Mesenchymal stem cell (in vitro differentiated cells and primary cell): Measurements from ENCODE around the gene C13orf46.
A peak's percentile ranks its signal among the peaks of the same experiment; 100 is the strongest.
"Not testable (repeated sequence)": the region's sequence is repeated elsewhere in the genome, so short reads cannot be mapped to it uniquely, and the experiment has no call there.

Experiments
- DNase-seq: peaks from one replicate; pipeline ENCODE4 v3.0.0-alpha.2; 2013
- H2AFZ ChIP-seq: one replicate; pipeline ENCODE4 v1.6.1; 2013; ENCODE audit warnings: low read depth, mild to moderate bottlenecking, control low read depth, inconsistent platforms, low read length, moderate library complexity
- H2AK5ac ChIP-seq: 2 replicates; pipeline ENCODE4 v1.6.1; 2013; ENCODE audit warnings: low read length, moderate library complexity, mild to moderate bottlenecking, inconsistent platforms; ENCODE audit not compliant: severe bottlenecking
- H2BK120ac ChIP-seq: one replicate; pipeline ENCODE4 v1.6.1; 2013; ENCODE audit warnings: low read depth, mild to moderate bottlenecking, inconsistent platforms, low read length, moderate library complexity
- H2BK12ac ChIP-seq, 2 experiments: one replicate each; pipeline ENCODE4 v1.6.1; 2013; ENCODE audit warnings: inconsistent platforms in 2 of 2, low read length in 2 of 2, mild to moderate bottlenecking in 2 of 2, moderate library complexity in 2 of 2, control low read depth in 1 of 2
- H2BK15ac ChIP-seq: one replicate; pipeline ENCODE4 v1.6.1; 2013; ENCODE audit warnings: mild to moderate bottlenecking, low read depth, inconsistent platforms; ENCODE audit not compliant: poor library complexity, severe bottlenecking
- H2BK5ac ChIP-seq: 2 replicates; pipeline ENCODE4 v1.6.1; 2013; ENCODE audit warnings: low read depth, mild to moderate bottlenecking, low read length, control low read depth, inconsistent platforms; ENCODE audit not compliant: poor library complexity, severe bottlenecking
- H3K14ac ChIP-seq, 2 experiments: one replicate each; pipeline ENCODE4 v1.6.1; 2013; ENCODE audit warnings: inconsistent platforms in 2 of 2, low read length in 2 of 2, control low read depth in 1 of 2, mild to moderate bottlenecking in 1 of 2, moderate library complexity in 1 of 2
- H3K18ac ChIP-seq, 2 experiments: one replicate each; pipeline ENCODE4 v1.6.1; 2013; ENCODE audit warnings: inconsistent platforms in 2 of 2, low read length in 2 of 2, control low read depth in 1 of 2, low read depth in 1 of 2, mild to moderate bottlenecking in 1 of 2
- H3K23ac ChIP-seq, 2 experiments: one replicate each; pipeline ENCODE4 v1.6.1; 2013; ENCODE audit warnings: inconsistent platforms in 2 of 2, low read length in 2 of 2, mild to moderate bottlenecking in 2 of 2, moderate library complexity in 2 of 2, control low read depth in 1 of 2
- H3K27ac ChIP-seq: 2 replicates; pipeline ENCODE4 v1.5.1; 2013; ENCODE audit warnings: mild to moderate bottlenecking, moderate library complexity, low read length, control low read depth, inconsistent platforms; ENCODE audit not compliant: poor library complexity, severe bottlenecking
- H3K27me3 ChIP-seq, 2 experiments: 2 replicates each; pipeline versions ENCODE4 v1.6.1 to v1.7.0; 2013; ENCODE audit warnings: low read length in 2 of 2, mild to moderate bottlenecking in 2 of 2, moderate library complexity in 2 of 2, control low read depth in 1 of 2, inconsistent platforms in 1 of 2; ENCODE audit not compliant: control insufficient read depth in 1 of 2, insufficient read depth in 1 of 2
- H3K36me3 ChIP-seq, 2 experiments: 2 replicates each; pipeline versions ENCODE4 v1.6.1 to v1.7.0; 2013; ENCODE audit warnings: low read length in 2 of 2, control low read depth in 1 of 2, inconsistent platforms in 1 of 2, low read depth in 1 of 2, mild to moderate bottlenecking in 1 of 2; ENCODE audit not compliant: insufficient read depth in 2 of 2, control insufficient read depth in 1 of 2
- H3K4ac ChIP-seq, 2 experiments: one replicate each; pipeline ENCODE4 v1.6.1; 2013; ENCODE audit warnings: inconsistent platforms in 2 of 2, low read length in 2 of 2, mild to moderate bottlenecking in 2 of 2, moderate library complexity in 2 of 2, control low read depth in 1 of 2, low read depth in 1 of 2
- H3K4me1 ChIP-seq: 2 replicates; pipeline ENCODE4 v1.6.1; 2013; ENCODE audit warnings: low read depth, low read length, control low read depth; ENCODE audit not compliant: control insufficient read depth, insufficient read depth
- H3K4me2 ChIP-seq: 2 replicates; pipeline ENCODE4 v1.6.1; 2013; ENCODE audit warnings: low read length, mild to moderate bottlenecking, inconsistent platforms; ENCODE audit not compliant: poor library complexity, severe bottlenecking
- H3K4me3 ChIP-seq, 2 experiments: 2 replicates each; pipeline versions ENCODE4 v1.5.1 to v1.7.0; 2013; ENCODE audit warnings: low read length in 2 of 2, mild to moderate bottlenecking in 2 of 2, control low read depth in 1 of 2, low read depth in 1 of 2; ENCODE audit not compliant: insufficient read depth in 1 of 2
- H3K79me1 ChIP-seq: replicated peaks from 2 replicates; pipeline ENCODE4 v1.6.1; 2013; ENCODE audit warnings: mild to moderate bottlenecking, control low read depth, low read length, inconsistent platforms; ENCODE audit not compliant: poor library complexity, severe bottlenecking
- H3K9ac ChIP-seq: 2 replicates; pipeline ENCODE4 v1.7.0; 2013; ENCODE audit warnings: mild to moderate bottlenecking, low read length, moderate library complexity
- H3K9me3 ChIP-seq: 2 replicates; pipeline ENCODE4 v1.7.0; 2013; ENCODE audit warnings: mild to moderate bottlenecking, low read length; ENCODE audit not compliant: control insufficient read depth
- H4K8ac ChIP-seq: one replicate; pipeline ENCODE4 v1.6.1; 2013; ENCODE audit warnings: inconsistent platforms, mild to moderate bottlenecking, low read length, moderate library complexity
- H4K91ac ChIP-seq: one replicate; pipeline ENCODE4 v1.6.1; 2013; ENCODE audit warnings: mild to moderate bottlenecking, low read length, inconsistent platforms
- WGBS: methylation state at CpG from one replicate; pipeline ENCODE4 v1.1.7; 2013; ENCODE audit warnings: mixed read lengths; 5-methylcytosine and 5-hydroxymethylcytosine counted together

The C13orf46 gene

GRCh38 chr13:113913408-113913807 lies 60.5 kb downstream of the C13orf46 start:
- H3K79me1 ChIP-seq, H3K23ac ChIP-seq, H2BK15ac ChIP-seq, DNase-seq, H3K27ac ChIP-seq, H3K4me1 ChIP-seq, H4K8ac ChIP-seq, H3K14ac ChIP-seq, H2AFZ ChIP-seq, H3K18ac ChIP-seq, H3K9ac ChIP-seq, H3K36me3 ChIP-seq, H3K4me2 ChIP-seq, H2BK5ac ChIP-seq, H2BK12ac ChIP-seq, H3K4me3 ChIP-seq, H2BK120ac ChIP-seq, H2AK5ac ChIP-seq, H3K4ac ChIP-seq, H3K27me3 ChIP-seq, H4K91ac ChIP-seq: not testable (repeated sequence)
- WGBS, result 58% methylated on average over 8 of the region's 8 CpGs
- H3K9me3 ChIP-seq, result peaks cover 33% of the 10 kb centered on the region

GRCh38 chr13:113912596-113912995 lies 61.3 kb downstream of the C13orf46 start:
- Histone ChIP-seq H2BK5ac (no peak overlapping the region), H3K27me3 (peaks cover 0 to 4% of the 10 kb centered on the region in 2 experiments), H3K4me3 (no peak overlapping the region), H2AK5ac (no peak overlapping the region), H3K79me1 (no peaks in the 10 kb centered on the region), H3K27ac (no peak overlapping the region), H2AFZ (no peak overlapping the region), H3K4me2 (no peak overlapping the region), H2BK120ac (no peak overlapping the region), H3K9me3 (peaks cover 33% of the 10 kb centered on the region), H2BK12ac (no peak overlapping the region), H3K4me1 (peaks cover 9% of the 10 kb centered on the region), H3K23ac (no peak overlapping the region), H4K8ac (no peak overlapping the region), H4K91ac (no peak overlapping the region), H3K36me3 (peaks cover 0 to 8% of the 10 kb centered on the region in 2 experiments), H3K18ac (no peak overlapping the region), H3K4ac (no peak overlapping the region), H3K9ac (no peak overlapping the region), H2BK15ac (no peak overlapping the region), H3K14ac (no peak overlapping the region)
- WGBS, result 84% methylated on average over 2 of the region's 3 CpGs
- no peak for DNase-seq

DNA sequence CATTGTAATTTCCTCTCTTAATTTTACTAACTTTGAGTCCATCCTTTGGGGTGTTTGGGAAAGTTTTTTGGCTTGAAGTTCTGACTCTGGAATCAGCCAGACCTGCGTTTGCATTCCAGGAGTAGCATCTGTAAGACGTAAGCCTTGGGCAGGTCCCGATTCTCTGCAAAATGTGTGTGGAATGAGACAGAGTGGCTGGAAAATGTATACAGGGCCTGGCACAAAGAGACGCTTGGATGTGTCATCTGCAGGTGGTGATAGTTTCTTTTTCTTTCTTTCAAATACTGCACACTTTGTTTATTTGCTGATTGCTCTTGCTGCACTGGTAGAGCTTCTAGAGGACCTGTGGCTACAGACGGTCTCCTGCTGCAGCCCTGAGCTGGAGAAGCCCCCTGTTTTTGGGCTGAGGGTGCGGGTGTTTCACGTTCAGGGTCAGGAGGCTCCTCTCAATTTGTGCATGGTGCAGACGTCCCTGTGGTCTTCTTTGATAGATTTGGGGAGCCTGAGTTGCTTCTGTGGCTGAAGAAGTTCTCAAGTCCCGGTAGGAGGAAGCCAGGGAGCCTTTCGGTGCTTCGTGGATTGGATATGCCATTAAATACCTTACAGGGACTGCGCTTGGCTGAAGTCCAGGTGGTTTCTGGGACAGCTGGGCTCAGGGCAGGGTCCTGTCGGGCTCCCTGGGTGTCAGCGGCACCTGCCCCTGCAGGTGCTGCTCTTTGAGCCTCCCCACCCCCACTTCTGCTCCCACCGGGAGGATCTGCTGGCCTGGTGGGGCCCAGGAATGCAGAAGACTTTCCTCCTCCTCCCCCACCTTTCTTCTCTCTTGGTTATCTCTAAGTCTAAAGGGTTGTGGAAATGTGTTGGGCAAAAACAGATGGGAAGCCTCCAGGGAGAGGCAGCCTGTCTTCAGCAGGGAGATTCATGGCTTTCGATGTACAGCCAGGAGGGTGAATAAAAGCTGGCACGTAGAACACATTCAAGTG lies 66.0 kb downstream of the C13orf46 start:
- H3K14ac ChIP-seq, result no peak overlapping the region
- H3K36me3 ChIP-seq, result no peaks in the 10 kb centered on the region
- peak overlapping the region; percentile 94 for H3K27ac ChIP-seq
- H3K9me3 ChIP-seq, result peaks cover 9% of the 10 kb centered on the region
- peak overlapping the region; percentile 93 for H2BK15ac ChIP-seq
- H3K4me2 ChIP-seq, result peak overlapping the region; percentile 17
- H4K8ac ChIP-seq, result peak overlapping the region; percentile 87
- H3K18ac ChIP-seq, result peak overlapping the region in 1 of 2 experiments; percentile 84
- H3K27me3 ChIP-seq, result no peaks in the 10 kb centered on the region
- peak overlapping the region; percentile 93 for H2BK5ac ChIP-seq
- peak overlapping the region; percentile 6 for H3K9ac ChIP-seq
- peaks cover 11% of the 10 kb centered on the region for H3K4me1 ChIP-seq
- peak overlapping the region; percentile 93 for H2AK5ac ChIP-seq
- peak; percentile 64 for DNase-seq
- peak overlapping the region in 1 of 2 experiments; percentile 56 for H3K4me3 ChIP-seq
- H3K79me1 ChIP-seq, result no peaks in the 10 kb centered on the region
- H3K23ac ChIP-seq, result no peak overlapping the region
- WGBS, result 33% methylated on average over 14 of the region's 17 CpGs
- H4K91ac ChIP-seq, result peak overlapping the region; percentile 92
- peak overlapping the region in 1 of 2 experiments; percentile 13 for H3K4ac ChIP-seq
- H2AFZ ChIP-seq, result no peak overlapping the region
- H2BK120ac ChIP-seq, result peak overlapping the region; percentile 3
- H2BK12ac ChIP-seq, result peak overlapping the region; percentile 18 to 54

DNA sequence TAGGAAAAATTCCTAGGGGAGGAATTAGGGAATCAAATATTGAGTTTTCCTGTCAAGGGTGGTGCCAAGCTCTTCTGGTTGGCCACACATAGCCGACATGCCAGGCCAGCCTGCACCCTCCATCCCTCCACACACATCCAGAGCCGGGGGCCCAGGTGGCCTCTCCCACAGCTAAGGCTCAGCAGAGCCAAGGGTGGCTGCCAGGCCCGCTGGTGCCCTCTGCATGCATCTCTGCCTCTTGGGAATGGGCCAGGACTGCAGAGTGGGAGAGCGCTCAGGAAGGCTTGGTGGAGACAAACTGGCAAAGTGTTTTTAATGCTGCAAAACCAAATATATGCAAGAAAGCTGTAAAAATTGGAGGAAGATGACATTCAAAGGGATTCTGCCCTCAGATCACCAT lies 67.3 kb downstream of the C13orf46 start:
- H2BK15ac ChIP-seq, result no peak overlapping the region
- no peaks in the 10 kb centered on the region for H3K27me3 ChIP-seq
- peak overlapping the region; percentile 10 for H2AK5ac ChIP-seq
- H3K4me3 ChIP-seq, result no peak overlapping the region
- H3K36me3 ChIP-seq, result no peaks in the 10 kb centered on the region
- H2AFZ ChIP-seq, result no peak overlapping the region
- peak overlapping the region in 1 of 2 experiments; percentile 97 for H2BK12ac ChIP-seq
- H3K4ac ChIP-seq, result no peak overlapping the region
- no peak overlapping the region for H2BK120ac ChIP-seq
- peaks cover 7% of the 10 kb centered on the region for H3K9me3 ChIP-seq
- H3K79me1 ChIP-seq, result no peaks in the 10 kb centered on the region
- peak overlapping the region in 1 of 2 experiments; percentile 35 for H3K14ac ChIP-seq
- peak overlapping the region in 1 of 2 experiments; percentile 94 for H3K23ac ChIP-seq
- H3K9ac ChIP-seq, result no peak overlapping the region
- no peak overlapping the region for H4K8ac ChIP-seq
- peak overlapping the region in 1 of 2 experiments; percentile 61 for H3K18ac ChIP-seq
- no peak overlapping the region for H2BK5ac ChIP-seq
- DNase-seq, result no peak
- peak overlapping the region; percentile 1 for H4K91ac ChIP-seq
- H3K27ac ChIP-seq, result peak overlapping the region; percentile 7
- no peak overlapping the region for H3K4me2 ChIP-seq
- 95% methylated on average over 4 of the region's 4 CpGs for WGBS
- H3K4me1 ChIP-seq, result peaks cover 11% of the 10 kb centered on the region
